ENCODE measurements around the gene SLC24A1. TPM values are rescaled to one million over a fixed set of nuclear protein-coding genes. Genes with fewer than 3 reads are reported as not detected.
A peak's percentile ranks its signal among the peaks of the same experiment; 100 is the strongest.

SLC24A1 gene
- total RNA-seq, 2 experiments from 2014 or later, result 4.8 to 21.6 TPM

- CTCF ChIA-PET (ENCODE audit: unreplicated experiment), result no interaction called here
- POLR2A ChIA-PET, result interaction anchor here (0.5 to 0.6 kb wide), 3 partner anchors 19 to 235 kb away, joined by 3 to 5 read pairs (median 4); no protein-coding TSS in a partner anchor
- Histone ChIP-seq H2AFZ (ENCODE audit: low read length) (no peak overlapping the region), H3K79me2 (ENCODE audit: insufficient read depth, low read depth, low read length) (no peaks in the 10 kb centered on the region), H3K4me3 (ENCODE audit: low read depth, low read length, poor library complexity, severe bottlenecking) (no peak overlapping the region), H3K9me2 (ENCODE audit: insufficient read depth, low read length) (no peaks in the 10 kb centered on the region), H3K27ac (ENCODE audit: low read depth, low read length, poor library complexity, severe bottlenecking) (no peak overlapping the region), H4K20me1 (ENCODE audit: insufficient read depth, low read length) (no peaks in the 10 kb centered on the region), H3K9me3 (ENCODE audit: low read length) (no peaks in the 10 kb centered on the region), H3K4me1 (ENCODE audit: insufficient read depth, low read length, poor library complexity, severe bottlenecking) (no peaks in the 10 kb centered on the region), H3K4me2 (ENCODE audit: low read length) (no peak overlapping the region), H3K36me3 (ENCODE audit: insufficient read depth, low read length) (no peaks in the 10 kb centered on the region)
- intact Hi-C loops (cut with micrococcal nuclease; ENCODE audit: unreplicated experiment), result no loop called here
- no TSS peak for BruUV-seq (replicated peaks)
- TF ChIP-seq, protein P1, sequence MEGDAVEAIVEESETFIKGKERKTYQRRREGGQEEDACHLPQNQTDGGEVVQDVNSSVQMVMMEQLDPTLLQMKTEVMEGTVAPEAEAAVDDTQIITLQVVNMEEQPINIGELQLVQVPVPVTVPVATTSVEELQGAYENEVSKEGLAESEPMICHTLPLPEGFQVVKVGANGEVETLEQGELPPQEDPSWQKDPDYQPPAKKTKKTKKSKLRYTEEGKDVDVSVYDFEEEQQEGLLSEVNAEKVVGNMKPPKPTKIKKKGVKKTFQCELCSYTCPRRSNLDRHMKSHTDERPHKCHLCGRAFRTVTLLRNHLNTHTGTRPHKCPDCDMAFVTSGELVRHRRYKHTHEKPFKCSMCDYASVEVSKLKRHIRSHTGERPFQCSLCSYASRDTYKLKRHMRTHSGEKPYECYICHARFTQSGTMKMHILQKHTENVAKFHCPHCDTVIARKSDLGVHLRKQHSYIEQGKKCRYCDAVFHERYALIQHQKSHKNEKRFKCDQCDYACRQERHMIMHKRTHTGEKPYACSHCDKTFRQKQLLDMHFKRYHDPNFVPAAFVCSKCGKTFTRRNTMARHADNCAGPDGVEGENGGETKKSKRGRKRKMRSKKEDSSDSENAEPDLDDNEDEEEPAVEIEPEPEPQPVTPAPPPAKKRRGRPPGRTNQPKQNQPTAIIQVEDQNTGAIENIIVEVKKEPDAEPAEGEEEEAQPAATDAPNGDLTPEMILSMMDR (conservative IDR thresholded peaks at IDR 0.05; ENCODE audit: low read length), result no peak
- no peak for TF ChIP-seq EZH2phosphoT487 (IDR thresholded peaks at IDR 0.05; ENCODE audit: borderline replicate concordance, low read depth, low read length)
- no peak for DNase-seq (ENCODE audit: low spot score)
Measured at GRCh38 chr15:65619626-65620290, 2.0 kb upstream of the SLC24A1 start.

GRCh38 chr15:65620833-65621232 lies 905 bp upstream of the SLC24A1 start:
- H3K4me3 ChIP-seq (ENCODE audit: low read depth, low read length, poor library complexity, severe bottlenecking), result no peak overlapping the region
- H3K4me1 ChIP-seq (ENCODE audit: insufficient read depth, low read length, poor library complexity, severe bottlenecking), result no peaks in the 10 kb centered on the region
- ChIA-PET POLR2A (interaction anchor here (0.7 to 0.9 kb wide), 2 partner anchors 10 kb away, joined by 3 read pairs; partner anchors contain the start of gene INTS14), CTCF (ENCODE audit: unreplicated experiment) (interaction anchor here (0.5 kb wide), 1 partner anchor 727 kb away, joined by 3 read pairs; no protein-coding TSS in a partner anchor)
- no peaks in the 10 kb centered on the region for H3K9me3 ChIP-seq (ENCODE audit: low read length)
- no TSS peak for BruUV-seq (replicated peaks)
- DNase-seq (ENCODE audit: low spot score), result peak; percentile 30
- no peak overlapping the region for H2AFZ ChIP-seq (ENCODE audit: low read length)
- no peak overlapping the region for H3K27ac ChIP-seq (ENCODE audit: low read depth, low read length, poor library complexity, severe bottlenecking)
- intact Hi-C loops (cut with micrococcal nuclease; ENCODE audit: unreplicated experiment), result no loop called here
- H3K9me2 ChIP-seq (ENCODE audit: insufficient read depth, low read length), result no peaks in the 10 kb centered on the region
- no peaks in the 10 kb centered on the region for H4K20me1 ChIP-seq (ENCODE audit: insufficient read depth, low read length)
- no peaks in the 10 kb centered on the region for H3K36me3 ChIP-seq (ENCODE audit: insufficient read depth, low read length)
- H3K4me2 ChIP-seq (ENCODE audit: low read length), result no peak overlapping the region
- no peaks in the 10 kb centered on the region for H3K79me2 ChIP-seq (ENCODE audit: insufficient read depth, low read depth, low read length)
- TF ChIP-seq EZH2phosphoT487 (IDR thresholded peaks at IDR 0.05; ENCODE audit: borderline replicate concordance, low read depth, low read length), result no peak
- TF ChIP-seq, protein P1 (conservative IDR thresholded peaks at IDR 0.05; ENCODE audit: low read length), result peak; percentile 66

DNA sequence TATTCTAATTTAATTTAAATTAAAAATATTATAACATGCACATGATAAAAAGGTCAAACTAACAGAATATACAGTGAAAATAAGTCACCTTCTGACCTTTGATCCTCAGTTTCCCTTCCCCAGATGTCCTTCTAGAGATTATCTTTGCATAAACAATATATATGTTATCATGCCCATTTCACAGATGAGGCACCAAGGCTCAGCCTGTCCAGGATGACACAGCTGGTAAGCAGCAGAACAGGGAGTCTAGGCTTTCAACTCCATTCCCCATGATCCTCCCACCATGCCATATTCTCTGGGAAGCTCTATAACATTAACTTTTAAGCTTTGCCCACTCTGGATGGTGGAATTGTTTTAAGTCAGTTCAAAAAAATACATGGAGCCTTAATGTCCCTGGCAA lies 1.4 kb downstream of the SLC24A1 start:
- H3K4me3 ChIP-seq (ENCODE audit: low read depth, low read length, poor library complexity, severe bottlenecking), result no peak overlapping the region
- no peak overlapping the region for H3K4me2 ChIP-seq (ENCODE audit: low read length)
- ChIA-PET CTCF (ENCODE audit: unreplicated experiment) (interaction anchor here (1.2 kb wide), 1 partner anchor 36 kb away, joined by 4 read pairs; no protein-coding TSS in a partner anchor), POLR2A (interaction anchor here (0.6 kb wide), 1 partner anchor 62 kb away, joined by 3 read pairs; no protein-coding TSS in a partner anchor)
- no peaks in the 10 kb centered on the region for H3K9me2 ChIP-seq (ENCODE audit: insufficient read depth, low read length)
- H3K79me2 ChIP-seq (ENCODE audit: insufficient read depth, low read depth, low read length), result no peaks in the 10 kb centered on the region
- H2AFZ ChIP-seq (ENCODE audit: low read length), result no peak overlapping the region
- no peak for DNase-seq (ENCODE audit: low spot score)
- H3K9me3 ChIP-seq (ENCODE audit: low read length), result no peaks in the 10 kb centered on the region
- no peaks in the 10 kb centered on the region for H4K20me1 ChIP-seq (ENCODE audit: insufficient read depth, low read length)
- H3K36me3 ChIP-seq (ENCODE audit: insufficient read depth, low read length), result no peaks in the 10 kb centered on the region
- no peak for TF ChIP-seq EZH2phosphoT487 (IDR thresholded peaks at IDR 0.05; ENCODE audit: borderline replicate concordance, low read depth, low read length)
- TF ChIP-seq, protein P1 (conservative IDR thresholded peaks at IDR 0.05; ENCODE audit: low read length), result no peak
- H3K27ac ChIP-seq (ENCODE audit: low read depth, low read length, poor library complexity, severe bottlenecking), result no peak overlapping the region
- H3K4me1 ChIP-seq (ENCODE audit: insufficient read depth, low read length, poor library complexity, severe bottlenecking), result no peaks in the 10 kb centered on the region
- intact Hi-C loops (cut with micrococcal nuclease; ENCODE audit: unreplicated experiment), result no loop called here
- BruUV-seq (replicated peaks), result no TSS peak
